ENCODE results near the gene MRC2. TPM values are rescaled to one million over a fixed set of nuclear protein-coding genes. Genes with fewer than 3 reads are reported as not detected.
A peak's percentile ranks its signal among the peaks of the same experiment; 100 is the strongest.

Gene MRC2
- total and polyA plus RNA-seq, 9 of the 15 experiments (the other 6 are each of a cell fraction or from before 2014, with no cell fraction given): 0.28 to 11.5 (median 6.6) TPM

- H3K9me3 ChIP-seq (replicated peaks; ENCODE audit: control insufficient read depth, insufficient read depth, low read depth, low read length): no peaks in the 10 kb centered on the region
- no peaks in the 10 kb centered on the region; the same call in 2 of the 3 replicates for H3K36me3 ChIP-seq (ENCODE audit: control insufficient read depth, insufficient read depth, low read length)
- no peaks in the 10 kb centered on the region for H4K20me1 ChIP-seq (replicated peaks; ENCODE audit: control insufficient read depth, insufficient read depth, low read length)
- POLR2A ChIA-PET: interaction anchor here (0.6 kb wide), 1 partner anchor 38 kb away, joined by 3 read pairs; no protein-coding TSS in a partner anchor
- peak in 2 of 4 experiments; percentile 47 to 49 for DNase-seq (ENCODE audit: extremely low read depth in 1 of 4, low spot score in 3 of 4)
- H3K27ac ChIP-seq (ENCODE audit: extremely low read depth, low read depth, low read length): no peak overlapping the region
- H3K4me3 ChIP-seq: no peak overlapping the region
- no peaks in the 10 kb centered on the region for H3K9me1 ChIP-seq (ENCODE audit: control insufficient read depth, insufficient read depth, low read length)
- peak overlapping the region in 1 of 2 experiments; percentile 40; a peak in 2 of 4 replicates for H3K9ac ChIP-seq (ENCODE audit: insufficient read depth in 1 of 2, low read depth in 2 of 2, low read length in 2 of 2)
- ATAC-seq: no peak
- TF ChIP-seq E2F6 (IDR thresholded peaks at IDR 0.05; ENCODE audit: borderline replicate concordance in 1 of 2, extremely low read depth in 1 of 2, insufficient read depth in 1 of 2, insufficient read length in 1 of 2, low read depth in 1 of 2, low read length in 1 of 2, poor library complexity in 1 of 2, severe bottlenecking in 1 of 2) (no peak), SAFB2 (IDR thresholded peaks at IDR 0.05; ENCODE audit: borderline replicate concordance, low read depth, low read length, severe bottlenecking) (no peak), ZNF174 (CRISPR knock-in tag; IDR thresholded peaks at IDR 0.05) (no peak)
- no peak overlapping the region for H3K4me2 ChIP-seq (ENCODE audit: insufficient read depth, low read length)
- 86% methylated on average over 11 of the region's 37 CpGs for WGBS (ENCODE audit: insufficient coverage, low coverage, missing lambda C conversion rate)
- in situ Hi-C loops (cut with MboI) (loop anchor here (25.0 kb wide), 1 partner anchor 732 kb away; no protein-coding TSS in a partner anchor), intact Hi-C loops (cut with micrococcal nuclease) (loop anchor here (10.0 kb wide), 1 partner anchor 725 kb away; no protein-coding TSS in a partner anchor)
- no peak for FAIRE-seq
- BruUV-seq (replicated peaks): no TSS peak
- peaks cover 9% of the 10 kb centered on the region; the same call in 2 of the 3 replicates for H3K79me2 ChIP-seq (ENCODE audit: control insufficient read depth, insufficient read depth, low read length)
- CTCF ChIA-PET (ENCODE audit: low intra/inter-chr PET ratio): no interaction called here
- no peaks in the 10 kb centered on the region for H3K27me3 ChIP-seq (ENCODE audit: control insufficient read depth in 2 of 2, insufficient read depth in 2 of 2, low read length in 2 of 2)
- peak overlapping the region; percentile 43; the same call in 1 of the 2 replicates for H2AFZ ChIP-seq (ENCODE audit: low read depth, low read length)
- H3K4me1 ChIP-seq (replicated peaks in 1 of 2; ENCODE audit: control insufficient read depth in 2 of 2, insufficient read depth in 2 of 2, low read length in 2 of 2): peaks cover 16 to 53% of the 10 kb centered on the region in 2 experiments
Measured at GRCh38 chr17:62679866-62680377, 52.5 kb downstream of the MRC2 start.

Measured in K562 (cell line).